IMR-90 (cell line): ENCODE data around the gene NIPAL4. TPM values are rescaled to one million over a fixed set of nuclear protein-coding genes. Genes with fewer than 3 reads are reported as not detected.

Experiments
- ATAC-seq: fragments of 200-7000 bp; cut with Tn5 transposase; 2 replicates; pipeline ENCODE4 v1.9.1; 2020; ENCODE audit warnings: low read depth, mild to moderate bottlenecking, moderate library complexity
- BruUV-seq: library from RNA; stranded (reverse); fragments of 400-500 nt; replicated peaks from 2 replicates; lab custom pipeline; 2021; lab: Mats Ljungman, UMichigan
- CTCF ChIA-PET: fragments of 300-600 bp; formaldehyde crosslinking; extraction: SDS; loops from one replicate; lab custom pipeline; 2021; ENCODE audit warnings: antibody characterized with exemption; lab: Yijun Ruan, JAX
- POLR2A ChIA-PET: fragments of 300-600 bp; sonication (Branson Sonifier 250); formaldehyde crosslinking; loops from one replicate; lab custom pipeline; 2022; ENCODE audit warnings: antibody characterized with exemption; ENCODE audit not compliant: unreplicated experiment; lab: Charles Lee
- DNase-seq: peaks from one replicate; pipeline ENCODE4 v3.0.0; 2013
- H2AFZ ChIP-seq: replicated peaks from 2 replicates; pipeline ENCODE3; 2013; ENCODE audit warnings: low read length, mild to moderate bottlenecking; ENCODE audit not compliant: poor library complexity
- H2AK5ac ChIP-seq: 2 replicates; pipeline ENCODE4 v1.6.1; 2013; ENCODE audit warnings: low read depth, low read length, inconsistent platforms
- H2AK9ac ChIP-seq: replicated peaks from 2 replicates; pipeline ENCODE3; 2013; ENCODE audit warnings: mild to moderate bottlenecking, low read depth, low read length, moderate library complexity; ENCODE audit not compliant: poor library complexity
- H2BK120ac ChIP-seq: 2 replicates; pipeline ENCODE4 v1.6.1; 2013; ENCODE audit warnings: low read depth, low read length, inconsistent platforms
- H2BK15ac ChIP-seq: 3 replicates; pipeline ENCODE4 v1.6.1; 2013; ENCODE audit warnings: low read depth, low read length, inconsistent platforms
- H2BK20ac ChIP-seq: 2 replicates; pipeline ENCODE4 v1.6.1; 2013; ENCODE audit warnings: low read depth, mild to moderate bottlenecking, inconsistent platforms, low read length, moderate library complexity
- H2BK5ac ChIP-seq: 2 replicates; pipeline ENCODE4 v1.6.1; 2013; ENCODE audit warnings: mild to moderate bottlenecking, low read depth, low read length, inconsistent platforms; ENCODE audit not compliant: poor library complexity, severe bottlenecking
- H3K14ac ChIP-seq: replicated peaks from 2 replicates; pipeline ENCODE4 v1.6.1; 2013; ENCODE audit warnings: low read depth, low read length, inconsistent platforms
- H3K18ac ChIP-seq: 2 replicates; pipeline ENCODE4 v1.6.1; 2013; ENCODE audit warnings: low read depth, low read length, control low read depth
- H3K23ac ChIP-seq: 2 replicates; pipeline ENCODE4 v1.6.1; 2013; ENCODE audit warnings: low read depth, low read length, inconsistent platforms
- H3K27ac ChIP-seq: 2 replicates; pipeline ENCODE4 v1.5.1; 2013; ENCODE audit warnings: mild to moderate bottlenecking, control low read depth, low read length; ENCODE audit not compliant: insufficient read depth
- H3K27me3 ChIP-seq: 2 replicates; pipeline ENCODE4 v1.6.1; 2013; ENCODE audit warnings: low read length; ENCODE audit not compliant: control insufficient read depth, insufficient read depth
- H3K36me3 ChIP-seq: 2 replicates; pipeline ENCODE4 v1.6.1; 2013; ENCODE audit warnings: low read length, mixed read lengths; ENCODE audit not compliant: control insufficient read depth, insufficient read depth
- H3K4ac ChIP-seq: 2 replicates; pipeline ENCODE4 v1.6.1; 2013; ENCODE audit warnings: low read depth, low read length, inconsistent platforms
- H3K4me1 ChIP-seq: 2 replicates; pipeline ENCODE4 v1.6.1; 2013; ENCODE audit warnings: low read length, mixed read lengths; ENCODE audit not compliant: control insufficient read depth, insufficient read depth
- H3K4me2 ChIP-seq: 2 replicates; pipeline ENCODE4 v1.6.1; 2013; ENCODE audit warnings: low read depth, mild to moderate bottlenecking, control low read depth, low read length, moderate library complexity
- H3K4me3 ChIP-seq: 2 replicates; pipeline ENCODE4 v1.5.1; 2013; ENCODE audit warnings: low read depth, mild to moderate bottlenecking, control low read depth, low read length, moderate library complexity; ENCODE audit not compliant: insufficient read depth
- H3K56ac ChIP-seq: 2 replicates; pipeline ENCODE4 v1.6.1; 2013; ENCODE audit warnings: low read length, inconsistent platforms; ENCODE audit not compliant: insufficient read depth; ENCODE audit errors: extremely low read depth
- H3K79me1 ChIP-seq, 2 experiments: 2 replicates each; pipeline ENCODE4 v1.6.1; 2013; ENCODE audit warnings: low read length in 2 of 2, inconsistent platforms in 1 of 2, low read depth in 1 of 2
- H3K9ac ChIP-seq: 2 replicates; pipeline ENCODE4 v1.6.1; 2013; ENCODE audit warnings: low read depth, low read length, control low read depth
- H3K9me1 ChIP-seq: 2 replicates; pipeline ENCODE4 v1.6.1; 2013; ENCODE audit warnings: low read length, inconsistent platforms; ENCODE audit not compliant: insufficient read depth
- H3K9me3 ChIP-seq: 2 replicates; pipeline ENCODE4 v1.6.1; 2013; ENCODE audit warnings: low read length; ENCODE audit not compliant: control insufficient read depth, insufficient read depth
- H4K20me1 ChIP-seq: 2 replicates; pipeline ENCODE4 v1.6.1; 2013; ENCODE audit warnings: low read length, inconsistent platforms; ENCODE audit not compliant: insufficient read depth
- H4K5ac ChIP-seq: 2 replicates; pipeline ENCODE4 v1.6.1; 2013; ENCODE audit warnings: mild to moderate bottlenecking, low read depth, low read length, control low read depth
- H4K8ac ChIP-seq, 2 experiments: 2 replicates each; pipeline ENCODE4 v1.6.1; 2013; ENCODE audit warnings: low read depth in 2 of 2, low read length in 2 of 2, control low read depth in 1 of 2, inconsistent platforms in 1 of 2
- H4K91ac ChIP-seq: 2 replicates; pipeline ENCODE4 v1.6.1; 2013; ENCODE audit warnings: low read depth, low read length, inconsistent platforms; ENCODE audit not compliant: insufficient read depth
- BHLHE40 ChIP-seq: fragments of 150-350 bp; IDR thresholded peaks from 2 replicates; pipeline ENCODE4 v1.6.1; 2016; ENCODE audit warnings: mild to moderate bottlenecking, low read depth, low read length
- CEBPB ChIP-seq: IDR thresholded peaks from 2 replicates; pipeline ENCODE4 v1.6.1; 2012; ENCODE audit warnings: low read depth, low read length, improper control_type of control experiment
- CHD1 ChIP-seq: IDR thresholded peaks from 2 replicates; pipeline ENCODE4 v1.6.1; 2012; ENCODE audit warnings: low read depth, low read length, improper control_type of control experiment
- FOS ChIP-seq: fragments of 150-350 bp; IDR thresholded peaks from 2 replicates; pipeline ENCODE4 v1.6.1; 2016; ENCODE audit warnings: low read depth, low read length
- MAFK ChIP-seq: IDR thresholded peaks from 2 replicates; pipeline ENCODE4 v1.6.1; 2012; ENCODE audit warnings: low read depth, low read length, improper control_type of control experiment
- MAZ ChIP-seq: IDR thresholded peaks from 2 replicates; pipeline ENCODE4 v1.6.1; 2012; ENCODE audit warnings: low read depth, mild to moderate bottlenecking, low read length, improper control_type of control experiment, moderate library complexity, borderline replicate concordance
- MXI1 ChIP-seq: IDR thresholded peaks from 2 replicates; pipeline ENCODE4 v1.6.1; 2012; ENCODE audit warnings: low read depth, mild to moderate bottlenecking, low read length, moderate library complexity, borderline replicate concordance
- NFE2L2 ChIP-seq: fragments of 150-350 bp; IDR thresholded peaks from 2 replicates; pipeline ENCODE4 v1.6.1; 2016; ENCODE audit warnings: low read depth, mild to moderate bottlenecking, low read length
- POLR2A ChIP-seq: IDR thresholded peaks from 2 replicates; pipeline ENCODE4 v1.6.1; 2012; ENCODE audit warnings: mild to moderate bottlenecking, low read depth, low read length
- RAD21 ChIP-seq: IDR thresholded peaks from 2 replicates; pipeline ENCODE4 v1.6.1; 2012; ENCODE audit warnings: low read length, improper control_type of control experiment
- RCOR1 ChIP-seq: IDR thresholded peaks from 2 replicates; pipeline ENCODE4 v1.6.1; 2012; ENCODE audit warnings: mild to moderate bottlenecking, low read length, improper control_type of control experiment; ENCODE audit not compliant: insufficient replicate concordance
- RFX5 ChIP-seq: IDR thresholded peaks from 2 replicates; pipeline ENCODE4 v1.8.0; 2012; ENCODE audit warnings: low read depth, mild to moderate bottlenecking, low read length, moderate library complexity
- SMC3 ChIP-seq: fragments of 150-350 bp; IDR thresholded peaks from 2 replicates; pipeline ENCODE4 v1.6.1; 2016; ENCODE audit warnings: low read depth, mild to moderate bottlenecking, antibody characterized with exemption, low read length, moderate library complexity
- WGBS, 2 experiments: methylation state at CpG; one replicate each; pipeline versions ENCODE4 v1.1.5 to v1.1.7; 2013; ENCODE audit warnings: missing lambda C conversion rate in 2 of 2; ENCODE audit not compliant: insufficient read length in 1 of 2; ENCODE audit errors: extremely low coverage in 2 of 2; 5-methylcytosine and 5-hydroxymethylcytosine counted together
- dilution Hi-C: fragments of 300-500 bp; cut with HindIII; formaldehyde crosslinking; loops from one replicate; pipeline ENCODE4 v1.14.3; 2018; ENCODE audit warnings: low sequenced_read_pairs; ENCODE audit not compliant: unreplicated experiment
- in situ Hi-C: fragments of 300-500 bp; cut with MboI; formaldehyde crosslinking; loops from 3 replicates; pipeline ENCODE4 v1.14.3; 2019; ENCODE audit warnings: low sequenced_read_pairs, inconsistent platforms, mixed read lengths
- intact Hi-C: fragments of 100-400 bp; cut with micrococcal nuclease; formaldehyde crosslinking; loops from 2 replicates; pipeline ENCODE4 v1.10.0; 2022
- polyA plus RNA-seq, 3 experiments: library from polyadenylated mRNA; depleted of rRNA; stranded (reverse); fragments of >200 nt; gene quantifications; 2 replicates each; pipeline ENCODE4 v1.2.3, GENCODE V29; 2012; ENCODE audit warnings: low replicate concordance in 1 of 3
- total RNA-seq: library from RNA; depleted of rRNA; stranded (reverse); fragments of >200 nt; gene quantifications from 2 replicates; pipeline ENCODE4 v1.2.3, GENCODE V29; 2012
- TF ChIP-seq, protein P1 (sequence below): fragments of 150-350 bp; IDR thresholded peaks from 2 replicates; pipeline ENCODE4 v1.6.1; 2016; ENCODE audit warnings: low read depth, mild to moderate bottlenecking, low read length, moderate library complexity, borderline replicate concordance
- TF ChIP-seq, protein P2 (sequence below): conservative IDR thresholded peaks from 2 replicates; pipeline ENCODE4 v1.5.1; 2012; ENCODE audit warnings: mild to moderate bottlenecking, low read depth, low read length, improper control_type of control experiment
- TF ChIP-seq, protein P3 (sequence below): fragments of 150-350 bp; IDR thresholded peaks from 2 replicates; pipeline ENCODE4 v1.6.1; 2017; ENCODE audit warnings: mild to moderate bottlenecking, antibody characterized with exemption, low read length, low read depth

The NIPAL4 gene
- total and polyA plus RNA-seq, 2 of the 4 experiments (the other 2 are of a cell fraction), result 0.18 to 0.39 TPM

DNA sequence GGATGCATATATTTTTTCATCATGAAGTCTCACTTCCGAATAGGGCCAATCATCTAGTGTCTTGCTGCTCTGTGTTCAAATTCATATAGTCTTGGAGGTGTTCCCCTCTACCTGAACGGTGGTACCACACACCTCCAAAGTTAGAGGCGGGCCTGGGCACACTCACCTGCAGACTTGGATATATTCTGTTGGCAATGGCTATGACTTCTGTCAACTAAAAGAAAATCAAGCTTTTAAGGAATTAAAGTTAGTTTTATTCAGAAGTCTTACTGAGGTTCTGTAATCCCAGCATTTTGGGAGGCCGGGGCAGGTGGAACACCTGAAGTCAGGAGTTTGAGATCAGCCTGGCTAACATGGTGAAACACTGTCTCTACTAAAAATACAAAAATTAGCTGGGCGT lies 2.6 kb upstream of the NIPAL4 start:
- Histone ChIP-seq H3K18ac (no peak overlapping the region), H2AFZ (no peak overlapping the region), H3K4me2 (no peak overlapping the region), H3K4me3 (no peak overlapping the region), H3K4ac (no peak overlapping the region), H3K14ac (no peak overlapping the region), H3K27ac (no peak overlapping the region), H3K9me3 (no peaks in the 10 kb centered on the region), H3K27me3 (peaks cover 5% of the 10 kb centered on the region; the same call in 1 of the 2 replicates), H4K91ac (no peak overlapping the region), H3K4me1 (no peaks in the 10 kb centered on the region), H3K36me3 (no peaks in the 10 kb centered on the region), H2BK20ac (no peak overlapping the region), H4K5ac (no peak overlapping the region), H3K9me1 (no peaks in the 10 kb centered on the region), H3K79me1 (no peaks in the 10 kb centered on the region), H3K9ac (no peak overlapping the region), H3K56ac (no peak overlapping the region), H4K8ac (no peak overlapping the region), H4K20me1 (no peaks in the 10 kb centered on the region), H2BK15ac (no peak overlapping the region), H2AK5ac (no peak overlapping the region), H2BK120ac (no peak overlapping the region), H2BK5ac (no peak overlapping the region), H3K23ac (no peak overlapping the region), H2AK9ac (no peak overlapping the region)
- dilution Hi-C loops, result no loop called here
- ATAC-seq, result no peak
- intact Hi-C loops, result no loop called here
- POLR2A ChIA-PET, result no interaction called here
- TF ChIP-seq CHD1, result no peak
- no peak for TF ChIP-seq FOS
- no peak for TF ChIP-seq MAFK
- TF ChIP-seq RAD21, result no peak
- TF ChIP-seq, protein P1, sequence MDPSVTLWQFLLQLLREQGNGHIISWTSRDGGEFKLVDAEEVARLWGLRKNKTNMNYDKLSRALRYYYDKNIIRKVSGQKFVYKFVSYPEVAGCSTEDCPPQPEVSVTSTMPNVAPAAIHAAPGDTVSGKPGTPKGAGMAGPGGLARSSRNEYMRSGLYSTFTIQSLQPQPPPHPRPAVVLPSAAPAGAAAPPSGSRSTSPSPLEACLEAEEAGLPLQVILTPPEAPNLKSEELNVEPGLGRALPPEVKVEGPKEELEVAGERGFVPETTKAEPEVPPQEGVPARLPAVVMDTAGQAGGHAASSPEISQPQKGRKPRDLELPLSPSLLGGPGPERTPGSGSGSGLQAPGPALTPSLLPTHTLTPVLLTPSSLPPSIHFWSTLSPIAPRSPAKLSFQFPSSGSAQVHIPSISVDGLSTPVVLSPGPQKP, result no peak
- TF ChIP-seq, protein P2, sequence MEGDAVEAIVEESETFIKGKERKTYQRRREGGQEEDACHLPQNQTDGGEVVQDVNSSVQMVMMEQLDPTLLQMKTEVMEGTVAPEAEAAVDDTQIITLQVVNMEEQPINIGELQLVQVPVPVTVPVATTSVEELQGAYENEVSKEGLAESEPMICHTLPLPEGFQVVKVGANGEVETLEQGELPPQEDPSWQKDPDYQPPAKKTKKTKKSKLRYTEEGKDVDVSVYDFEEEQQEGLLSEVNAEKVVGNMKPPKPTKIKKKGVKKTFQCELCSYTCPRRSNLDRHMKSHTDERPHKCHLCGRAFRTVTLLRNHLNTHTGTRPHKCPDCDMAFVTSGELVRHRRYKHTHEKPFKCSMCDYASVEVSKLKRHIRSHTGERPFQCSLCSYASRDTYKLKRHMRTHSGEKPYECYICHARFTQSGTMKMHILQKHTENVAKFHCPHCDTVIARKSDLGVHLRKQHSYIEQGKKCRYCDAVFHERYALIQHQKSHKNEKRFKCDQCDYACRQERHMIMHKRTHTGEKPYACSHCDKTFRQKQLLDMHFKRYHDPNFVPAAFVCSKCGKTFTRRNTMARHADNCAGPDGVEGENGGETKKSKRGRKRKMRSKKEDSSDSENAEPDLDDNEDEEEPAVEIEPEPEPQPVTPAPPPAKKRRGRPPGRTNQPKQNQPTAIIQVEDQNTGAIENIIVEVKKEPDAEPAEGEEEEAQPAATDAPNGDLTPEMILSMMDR, result no peak
- no peak for TF ChIP-seq RFX5
- no peak for TF ChIP-seq RCOR1
- TF ChIP-seq, protein P3, sequence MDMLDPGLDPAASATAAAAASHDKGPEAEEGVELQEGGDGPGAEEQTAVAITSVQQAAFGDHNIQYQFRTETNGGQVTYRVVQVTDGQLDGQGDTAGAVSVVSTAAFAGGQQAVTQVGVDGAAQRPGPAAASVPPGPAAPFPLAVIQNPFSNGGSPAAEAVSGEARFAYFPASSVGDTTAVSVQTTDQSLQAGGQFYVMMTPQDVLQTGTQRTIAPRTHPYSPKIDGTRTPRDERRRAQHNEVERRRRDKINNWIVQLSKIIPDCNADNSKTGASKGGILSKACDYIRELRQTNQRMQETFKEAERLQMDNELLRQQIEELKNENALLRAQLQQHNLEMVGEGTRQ, result no peak
- TF ChIP-seq MAZ, result no peak
- TF ChIP-seq CEBPB, result no peak
- no peak for TF ChIP-seq POLR2A
- no peak for TF ChIP-seq NFE2L2
- no peak for TF ChIP-seq SMC3
- no peak for TF ChIP-seq BHLHE40
- TF ChIP-seq MXI1, result no peak
- BruUV-seq, result no TSS peak
- CTCF ChIA-PET, result no interaction called here
- in situ Hi-C loops, result no loop called here
- WGBS, 2 experiments, result no CpG with 5 or more reads among the region's 5 CpGs
- no peak for DNase-seq
